ENCODE data around the gene TRAK2. TPM values are rescaled to one million over a fixed set of nuclear protein-coding genes. Genes with fewer than 3 reads are reported as not detected.

TRAK2 gene
- total and polyA plus RNA-seq, 2 of the 8 experiments (the other 6 are each of a cell fraction or from before 2014, with no cell fraction given): 4.5 to 15.7 TPM

GRCh38 chr2:201347138-201347537 is 104.1 kb downstream of the TRAK2 start (continued):
- TF ChIP-seq CHD7 (IDR thresholded peaks at IDR 0.05; ENCODE audit: insufficient replicate concordance, low read length): no peak
- TF ChIP-seq JUN (IDR thresholded peaks at IDR 0.05; ENCODE audit: low read depth, low read length): no peak
- no peak for TF ChIP-seq SUZ12 (IDR thresholded peaks at IDR 0.05; ENCODE audit: low read length)
- no peak for TF ChIP-seq RAD21 (IDR thresholded peaks at IDR 0.05 in 1 of 2, conservative IDR thresholded peaks at IDR 0.05 in 1 of 2; ENCODE audit: low read depth in 2 of 2, low read length in 2 of 2)
- TF ChIP-seq CHD2 (IDR thresholded peaks at IDR 0.05; ENCODE audit: low read length): no peak
- no peak for TF ChIP-seq CBX5 (IDR thresholded peaks at IDR 0.05; ENCODE audit: low read depth, low read length)

Data from H1 (cell line).